HepG2 (cell line): ENCODE results near the gene AKT2.

Source experiments
- CTCF ChIP-seq: sonication (generic); formaldehyde crosslinking; IDR thresholded peaks from 2 replicates; pipeline ENCODE4 v1.5.0; 2020; ENCODE audit warnings: mild to moderate bottlenecking, missing genetic modification reagents, moderate library complexity
- E2F2 ChIP-seq: sonication (generic); formaldehyde crosslinking; IDR thresholded peaks from 2 replicates; pipeline ENCODE4 v1.4.0; 2020; ENCODE audit warnings: missing genetic modification reagents, borderline replicate concordance
- EP300 ChIP-seq, 3 experiments: sonication (generic) in 1 of 3; formaldehyde crosslinking in 1 of 3; IDR thresholded peaks; 2 replicates each; pipeline versions ENCODE4 v1.5.1 to v1.6.1; 2011 to 2020; ENCODE audit warnings: low read depth in 2 of 3, low read length in 2 of 3, borderline replicate concordance in 1 of 3, improper control_type of control experiment in 1 of 3, mild to moderate bottlenecking in 1 of 3, missing genetic modification reagents in 1 of 3, moderate library complexity in 1 of 3
- GMEB2 ChIP-seq: IDR thresholded peaks from 2 replicates; pipeline ENCODE4 v1.6.1; 2016; ENCODE audit warnings: missing biosample characterization, missing genetic modification reagents, low read depth
- IKZF1 ChIP-seq: fragments of 450-650 bp; IDR thresholded peaks from 2 replicates; pipeline ENCODE4 v1.7.1; 2016
- LRRFIP1 ChIP-seq: sonication (generic); formaldehyde crosslinking; conservative IDR thresholded peaks from 2 replicates; pipeline ENCODE4 v1.4.0; 2020; ENCODE audit warnings: missing genetic modification reagents
- POLR2A ChIP-seq, 2 experiments: IDR thresholded peaks; 2 replicates each; pipeline ENCODE4 v1.6.1; 2011; ENCODE audit warnings: low read depth in 2 of 2, low read length in 2 of 2, mild to moderate bottlenecking in 1 of 2, moderate library complexity in 1 of 2; ENCODE audit not compliant: insufficient read depth in 1 of 2
- POLR2AphosphoS5 ChIP-seq: IDR thresholded peaks from 2 replicates; pipeline ENCODE4 v1.6.1; 2012; ENCODE audit warnings: low read depth, low read length
- RERE ChIP-seq: IDR thresholded peaks from 2 replicates; pipeline ENCODE4 v1.6.1; 2016; ENCODE audit warnings: low read depth, missing genetic modification reagents, missing compliant biosample characterization
- ZBTB43 ChIP-seq: sonication (generic); formaldehyde crosslinking; conservative IDR thresholded peaks from 2 replicates; pipeline ENCODE4 v1.4.0; 2020; ENCODE audit warnings: missing genetic modification reagents
- ZBTB8A ChIP-seq: sonication (generic); formaldehyde crosslinking; IDR thresholded peaks from 2 replicates; pipeline ENCODE4 v1.4.0; 2020; ENCODE audit warnings: mild to moderate bottlenecking, low read depth, missing genetic modification reagents, borderline replicate concordance
- ZNF232 ChIP-seq: sonication (generic); formaldehyde crosslinking; IDR thresholded peaks from 2 replicates; pipeline ENCODE4 v1.4.0; 2020; ENCODE audit warnings: missing genetic modification reagents, borderline replicate concordance
- ZNF3 ChIP-seq: IDR thresholded peaks from 2 replicates; pipeline ENCODE4 v1.7.0; 2017; ENCODE audit warnings: inconsistent platforms
- ZNF766 ChIP-seq: sonication (generic); formaldehyde crosslinking; IDR thresholded peaks from 2 replicates; pipeline ENCODE4 v1.5.0; 2020; ENCODE audit warnings: missing genetic modification reagents, borderline replicate concordance

GRCh38 chr19:40313229-40313983, 28.3 kb upstream of the AKT2 start:
- no peak for TF ChIP-seq ZNF3
- TF ChIP-seq EP300 (IDR thresholded peaks at IDR 0.05; ENCODE audit: low read depth in 2 of 2, low read length in 2 of 2), result no peak
- TF ChIP-seq EP300 (CRISPR knock-in tag; IDR thresholded peaks at IDR 0.05; ENCODE audit: borderline replicate concordance), result no peak
- TF ChIP-seq CTCF (CRISPR knock-in tag), result no peak
- no peak for TF ChIP-seq IKZF1
- no peak for TF ChIP-seq GMEB2 (CRISPR knock-in tag)
- TF ChIP-seq ZBTB8A (CRISPR knock-in tag), result no peak
- TF ChIP-seq RERE (CRISPR knock-in tag), result no peak
- no peak for TF ChIP-seq ZNF232
- no peak for TF ChIP-seq ZBTB43 (CRISPR knock-in tag)
- TF ChIP-seq E2F2 (CRISPR knock-in tag), result no peak
- TF ChIP-seq ZNF766 (CRISPR knock-in tag), result no peak
- no peak for TF ChIP-seq POLR2A (IDR thresholded peaks at IDR 0.05; ENCODE audit: insufficient read depth in 1 of 2, low read depth in 2 of 2, low read length in 2 of 2)
- no peak for TF ChIP-seq LRRFIP1 (CRISPR knock-in tag)
- no peak for TF ChIP-seq POLR2AphosphoS5
